Astrocyte (in vitro differentiated cells and primary cell): Measurements from ENCODE around the gene ACSM6. TPM values are rescaled to one million over a fixed set of nuclear protein-coding genes. Genes with fewer than 3 reads are reported as not detected.
"Not testable (repeated sequence)": the region's sequence is repeated elsewhere in the genome, so short reads cannot be mapped to it uniquely, and the experiment has no call there.

Experiments used
- DNase-seq: peaks from one replicate; pipeline ENCODE4 v3.0.0-alpha.2; 2010; ENCODE audit warnings: low read depth
- FAIRE-seq: peaks from 2 replicates; lab custom pipeline; 2011; peaks lifted over from hg19 to GRCh38; lab: Jason Lieb, UNC
- H2AFZ ChIP-seq: 2 replicates; pipeline ENCODE4 v1.6.0; 2012; ENCODE audit warnings: low read depth, low read length, inconsistent platforms
- H3K27ac ChIP-seq: 2 replicates; pipeline ENCODE4 v1.5.1; 2011; ENCODE audit warnings: low read depth, low read length, inconsistent platforms
- H3K27me3 ChIP-seq: 2 replicates; pipeline ENCODE4 v1.6.0; 2011; ENCODE audit warnings: low read length, inconsistent platforms; ENCODE audit not compliant: insufficient read depth
- H3K36me3 ChIP-seq: 2 replicates; pipeline ENCODE4 v1.5.1; 2011; ENCODE audit warnings: low read length, inconsistent platforms; ENCODE audit not compliant: insufficient read depth
- H3K4me1 ChIP-seq: 2 replicates; pipeline ENCODE4 v1.5.1; 2011; ENCODE audit warnings: low read length, inconsistent platforms; ENCODE audit not compliant: insufficient read depth
- H3K4me2 ChIP-seq: 2 replicates; pipeline ENCODE4 v1.6.0; 2012; ENCODE audit warnings: low read length, inconsistent platforms
- H3K4me3 ChIP-seq: 2 replicates; pipeline ENCODE4 v1.5.1; 2011; ENCODE audit warnings: low read depth, mild to moderate bottlenecking, low read length, inconsistent platforms; ENCODE audit not compliant: insufficient read depth
- H3K79me2 ChIP-seq: 2 replicates; pipeline ENCODE4 v1.6.0; 2012; ENCODE audit warnings: mild to moderate bottlenecking, low read length, inconsistent platforms; ENCODE audit not compliant: insufficient read depth
- H3K9ac ChIP-seq: 2 replicates; pipeline ENCODE4 v1.6.0; 2012; ENCODE audit warnings: mild to moderate bottlenecking, low read length, inconsistent platforms
- H3K9me3 ChIP-seq: 2 replicates; pipeline ENCODE4 v1.5.1; 2012; ENCODE audit warnings: low read depth, mild to moderate bottlenecking, low read length, inconsistent platforms; ENCODE audit not compliant: insufficient read depth
- H4K20me1 ChIP-seq: 2 replicates; pipeline ENCODE4 v1.6.0; 2012; ENCODE audit warnings: low read length, inconsistent platforms; ENCODE audit not compliant: insufficient read depth
- H3K27ac Mint-ChIP-seq: one replicate; pipeline ENCODE4 v1.8.0; 2021; ENCODE audit warnings: mild to moderate bottlenecking, mixed read lengths; ENCODE audit not compliant: unreplicated experiment
- H3K27me3 Mint-ChIP-seq: one replicate; pipeline ENCODE4 v1.8.0; 2021; ENCODE audit warnings: low read depth, mixed read lengths; ENCODE audit not compliant: unreplicated experiment
- H3K36me3 Mint-ChIP-seq: one replicate; pipeline ENCODE4 v1.8.0; 2021; ENCODE audit warnings: low read depth, mixed read lengths; ENCODE audit not compliant: unreplicated experiment
- H3K4me1 Mint-ChIP-seq: one replicate; pipeline ENCODE4 v1.8.0; 2021; ENCODE audit warnings: low read depth, mixed read lengths; ENCODE audit not compliant: unreplicated experiment
- H3K4me3 Mint-ChIP-seq: one replicate; pipeline ENCODE4 v1.8.0; 2021; ENCODE audit warnings: mild to moderate bottlenecking, moderate library complexity, mixed read lengths; ENCODE audit not compliant: unreplicated experiment
- H3K9me3 Mint-ChIP-seq: one replicate; pipeline ENCODE4 v1.8.0; 2021; ENCODE audit warnings: mild to moderate bottlenecking, mixed read lengths; ENCODE audit not compliant: unreplicated experiment
- EZH2 ChIP-seq: IDR thresholded peaks from 2 replicates; pipeline ENCODE4 v1.6.1; 2012; ENCODE audit warnings: mild to moderate bottlenecking, low read length, inconsistent platforms; ENCODE audit not compliant: insufficient read depth
- total RNA-seq: library from RNA; stranded (reverse); gene quantifications from 2 replicates; pipeline ENCODE4 v1.2.1, GENCODE V29; 2021
- TF ChIP-seq, protein P1 (sequence below): IDR thresholded peaks from 2 replicates; pipeline ENCODE4 v1.5.1; 2011; ENCODE audit warnings: low read depth, mild to moderate bottlenecking, inconsistent platforms, low read length, moderate library complexity; ENCODE audit not compliant: insufficient read depth

The ACSM6 gene
- total RNA-seq, 1 donor from 2014 or later: not detected

DNA sequence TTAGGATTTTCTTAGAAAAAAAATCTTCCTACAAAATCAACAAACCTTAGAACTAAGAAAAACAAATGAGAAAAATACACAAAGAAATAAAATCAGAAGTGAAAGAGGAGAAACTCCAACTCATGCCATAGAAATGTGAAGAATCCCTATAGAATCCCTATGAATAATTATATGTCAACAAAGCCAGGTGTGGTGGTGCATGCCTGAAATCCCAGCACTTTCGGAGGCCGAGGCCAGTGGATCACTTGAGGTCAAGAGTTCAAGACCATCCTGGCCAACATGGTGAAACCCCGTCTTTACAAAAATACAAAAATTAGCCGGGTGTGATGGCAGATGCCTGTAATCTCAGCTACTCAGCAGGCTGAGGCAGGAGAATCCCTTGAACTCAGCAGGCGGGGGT is 27.1 kb downstream of the ACSM6 start:
- peaks cover 18% of the 10 kb centered on the region for H3K4me1 ChIP-seq
- H3K79me2 ChIP-seq: no peaks in the 10 kb centered on the region
- TF ChIP-seq EZH2: no peak
- TF ChIP-seq, protein P1, sequence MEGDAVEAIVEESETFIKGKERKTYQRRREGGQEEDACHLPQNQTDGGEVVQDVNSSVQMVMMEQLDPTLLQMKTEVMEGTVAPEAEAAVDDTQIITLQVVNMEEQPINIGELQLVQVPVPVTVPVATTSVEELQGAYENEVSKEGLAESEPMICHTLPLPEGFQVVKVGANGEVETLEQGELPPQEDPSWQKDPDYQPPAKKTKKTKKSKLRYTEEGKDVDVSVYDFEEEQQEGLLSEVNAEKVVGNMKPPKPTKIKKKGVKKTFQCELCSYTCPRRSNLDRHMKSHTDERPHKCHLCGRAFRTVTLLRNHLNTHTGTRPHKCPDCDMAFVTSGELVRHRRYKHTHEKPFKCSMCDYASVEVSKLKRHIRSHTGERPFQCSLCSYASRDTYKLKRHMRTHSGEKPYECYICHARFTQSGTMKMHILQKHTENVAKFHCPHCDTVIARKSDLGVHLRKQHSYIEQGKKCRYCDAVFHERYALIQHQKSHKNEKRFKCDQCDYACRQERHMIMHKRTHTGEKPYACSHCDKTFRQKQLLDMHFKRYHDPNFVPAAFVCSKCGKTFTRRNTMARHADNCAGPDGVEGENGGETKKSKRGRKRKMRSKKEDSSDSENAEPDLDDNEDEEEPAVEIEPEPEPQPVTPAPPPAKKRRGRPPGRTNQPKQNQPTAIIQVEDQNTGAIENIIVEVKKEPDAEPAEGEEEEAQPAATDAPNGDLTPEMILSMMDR: no peak
- no peak overlapping the region for H3K4me3 Mint-ChIP-seq
- no peak overlapping the region for H3K9ac ChIP-seq
- H3K27me3 Mint-ChIP-seq: no peaks in the 10 kb centered on the region
- H3K27ac ChIP-seq: no peak overlapping the region
- H3K4me3 ChIP-seq: no peak overlapping the region
- H3K36me3 Mint-ChIP-seq: peaks cover 6% of the 10 kb centered on the region
- no peaks in the 10 kb centered on the region for H3K36me3 ChIP-seq
- FAIRE-seq: no peak
- H2AFZ ChIP-seq: no peak overlapping the region
- H3K9me3 Mint-ChIP-seq: no peaks in the 10 kb centered on the region
- peak; percentile 63 for DNase-seq
- H3K27me3 ChIP-seq: no peaks in the 10 kb centered on the region
- H3K27ac Mint-ChIP-seq: peak overlapping the region; percentile 65
- H3K4me2 ChIP-seq: peak overlapping the region; percentile 7
- H4K20me1 ChIP-seq: no peaks in the 10 kb centered on the region
- H3K9me3 ChIP-seq: no peaks in the 10 kb centered on the region
- H3K4me1 Mint-ChIP-seq: peaks cover 24% of the 10 kb centered on the region

DNA sequence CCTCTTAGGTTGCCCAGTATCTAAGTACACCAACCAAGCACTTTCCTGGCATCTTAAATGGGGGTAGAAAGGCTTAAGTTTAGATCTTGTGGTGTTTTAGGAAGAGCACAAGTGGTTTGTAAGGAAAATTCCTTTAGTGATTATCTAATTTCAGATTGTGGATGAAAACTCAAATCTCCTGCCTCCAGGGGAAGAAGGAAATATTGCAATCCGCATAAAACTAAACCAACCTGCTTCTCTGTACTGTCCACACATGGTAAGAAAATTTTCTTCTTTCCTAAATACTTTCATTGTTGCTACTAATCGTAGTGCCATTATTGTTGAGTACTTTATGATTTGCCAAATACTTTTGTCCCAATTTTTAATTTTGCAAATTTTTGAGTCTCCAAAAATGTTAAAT is 31.1 kb downstream of the ACSM6 start:
- H3K4me2 ChIP-seq: no peak overlapping the region
- Mint-ChIP-seq H3K4me1 (peaks cover 34% of the 10 kb centered on the region), H3K4me3 (no peak overlapping the region), H3K36me3 (peaks cover 6% of the 10 kb centered on the region), H3K9me3 (no peaks in the 10 kb centered on the region), H3K27me3 (no peaks in the 10 kb centered on the region), H3K27ac (no peak overlapping the region)
- H2AFZ ChIP-seq: no peak overlapping the region
- no peak overlapping the region for H3K27ac ChIP-seq
- DNase-seq: no peak
- H3K79me2 ChIP-seq: no peaks in the 10 kb centered on the region
- no peak overlapping the region for H3K9ac ChIP-seq
- no peaks in the 10 kb centered on the region for H3K36me3 ChIP-seq
- TF ChIP-seq, protein P1: no peak
- TF ChIP-seq EZH2: no peak
- no peak overlapping the region for H3K4me3 ChIP-seq
- H3K4me1 ChIP-seq: peaks cover 25% of the 10 kb centered on the region
- no peaks in the 10 kb centered on the region for H3K27me3 ChIP-seq
- FAIRE-seq: no peak
- no peaks in the 10 kb centered on the region for H3K9me3 ChIP-seq
- no peaks in the 10 kb centered on the region for H4K20me1 ChIP-seq

DNA sequence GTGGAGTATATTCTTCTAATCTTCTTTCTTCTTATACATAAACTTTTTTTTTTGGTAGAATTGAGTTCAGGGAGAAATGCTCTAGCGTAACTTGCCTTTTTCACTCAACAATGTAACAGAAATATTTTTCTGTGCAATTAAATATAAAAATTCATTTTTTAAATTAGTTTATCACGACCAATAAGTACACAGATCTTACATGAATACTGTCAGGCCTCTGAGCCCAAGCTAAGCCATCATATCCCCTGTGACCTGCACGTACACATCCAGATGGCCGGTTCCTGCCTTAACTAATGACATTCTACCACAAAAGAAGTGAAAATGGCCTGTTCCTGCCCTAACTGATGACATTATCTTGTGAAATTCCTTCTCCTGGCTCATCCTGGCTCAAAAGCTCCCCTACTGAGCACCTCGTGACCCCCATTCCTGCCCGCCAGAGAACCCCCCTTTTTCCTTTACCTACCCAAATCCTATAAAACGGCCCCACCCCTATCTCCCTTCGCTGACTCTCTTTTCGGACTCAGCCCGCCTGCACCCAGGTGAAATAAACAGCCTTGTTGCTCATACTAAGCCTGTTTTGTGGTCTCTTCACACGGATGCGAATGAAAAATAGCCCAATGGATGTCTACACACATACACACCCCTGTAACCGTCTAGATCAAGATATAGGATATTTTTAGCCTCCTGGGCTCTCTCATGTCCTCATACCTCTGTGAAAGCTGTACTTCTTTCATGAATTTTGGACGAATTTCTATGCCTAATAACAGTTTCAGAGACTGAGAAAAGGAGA is 35.1 kb downstream of the ACSM6 start:
- H3K36me3 ChIP-seq, H3K27me3 ChIP-seq, H3K79me2 ChIP-seq, H3K4me3 ChIP-seq, H4K20me1 ChIP-seq, H3K9me3 Mint-ChIP-seq, H3K27me3 Mint-ChIP-seq, FAIRE-seq, DNase-seq, H2AFZ ChIP-seq, H3K9me3 ChIP-seq: not testable (repeated sequence)
- H3K4me2 ChIP-seq: peak overlapping the region; percentile 70
- H3K27ac ChIP-seq: peak overlapping the region; percentile 88
- H3K4me3 Mint-ChIP-seq: peak overlapping the region; percentile 17
- peaks cover 44% of the 10 kb centered on the region for H3K4me1 Mint-ChIP-seq
- peaks cover 23% of the 10 kb centered on the region for H3K4me1 ChIP-seq
- H3K36me3 Mint-ChIP-seq: peaks cover 12% of the 10 kb centered on the region
- peak overlapping the region; percentile 58 for H3K9ac ChIP-seq
- peak overlapping the region; percentile 100 for H3K27ac Mint-ChIP-seq
